ENCODE data around the gene IQCM.

Gene IQCM

GRCh38 chr4:149709640-149710039 is 106.0 kb downstream of the IQCM start:
- DNase-seq, result no peak

GRCh38 chr4:149708513-149709130 is 107.0 kb downstream of the IQCM start:
- DNase-seq, result no peak

- no peak for DNase-seq
Observed at GRCh38 chr4:149707862-149708261, 107.8 kb downstream of the IQCM start.

GRCh38 chr4:149706942-149707341 is 108.7 kb downstream of the IQCM start:
- DNase-seq, result no peak

- no peak for DNase-seq
Observed at GRCh38 chr4:149702414-149703293, 113.0 kb downstream of the IQCM start.

- no peak for DNase-seq
Observed at GRCh38 chr4:149701435-149702156, 114.0 kb downstream of the IQCM start.

GRCh38 chr4:149700272-149700671 is 115.4 kb downstream of the IQCM start:
- no peak for DNase-seq

GRCh38 chr4:149699642-149700041 is 116.0 kb downstream of the IQCM start:
- no peak for DNase-seq

GRCh38 chr4:149690726-149691125 is 124.9 kb downstream of the IQCM start:
- no peak for DNase-seq

- no peak for DNase-seq
Observed at GRCh38 chr4:149684516-149684915, 131.1 kb downstream of the IQCM start.

GRCh38 chr4:149676076-149676475 is 139.6 kb downstream of the IQCM start:
- no peak for DNase-seq

GRCh38 chr4:149645790-149646189 is 169.9 kb downstream of the IQCM start:
- DNase-seq, result no peak

GRCh38 chr4:149638073-149638472 is 177.6 kb downstream of the IQCM start:
- no peak for DNase-seq

- DNase-seq, result no peak
Observed at GRCh38 chr4:149634368-149634767, 181.3 kb downstream of the IQCM start.

GRCh38 chr4:149631629-149632028 is 184.0 kb downstream of the IQCM start:
- DNase-seq, result no peak

- DNase-seq, result no peak
Observed at GRCh38 chr4:149630064-149630463, 185.6 kb downstream of the IQCM start.

- no peak for DNase-seq
Observed at GRCh38 chr4:149605601-149606378, 209.9 kb downstream of the IQCM start.

- DNase-seq, result no peak
Observed at GRCh38 chr4:149604827-149605226, 210.8 kb downstream of the IQCM start.

- no peak for DNase-seq
Observed at GRCh38 chr4:149595500-149595899, 220.1 kb downstream of the IQCM start.

GRCh38 chr4:149589826-149590225 is 225.8 kb downstream of the IQCM start:
- no peak for DNase-seq

- no peak for DNase-seq
Observed at GRCh38 chr4:149584722-149585121, 230.9 kb downstream of the IQCM start.

- peak in 1 of 51 donors; percentile 1 for DNase-seq
Observed at GRCh38 chr4:149574971-149575370, 240.7 kb downstream of the IQCM start.

Measured in hypothalamus (tissue), 51 donors.